Testis (tissue), 3 donors: ENCODE measurements around the gene ALDH3B2. TPM values are rescaled to one million over a fixed set of nuclear protein-coding genes. Genes with fewer than 3 reads are reported as not detected.

Experiments used
- DNase-seq: peaks from one replicate; pipeline ENCODE4 v3.0.0-alpha.2; 2019
- H3K27ac ChIP-seq, 2 donors: fragments of 200-600 bp; sonication (generic); one replicate each; pipeline ENCODE4 v1.5.1; 2019
- H3K27me3 ChIP-seq: fragments of 200-600 bp; sonication (generic); one replicate; pipeline ENCODE4 v1.5.1; 2019
- H3K36me3 ChIP-seq: fragments of 200-600 bp; sonication (generic); one replicate; pipeline ENCODE4 v1.5.1; 2017; ENCODE audit warnings: low read depth; ENCODE audit errors: missing control alignments
- H3K4me1 ChIP-seq: fragments of 200-600 bp; sonication (generic); one replicate; pipeline ENCODE4 v1.5.1; 2019
- H3K4me3 ChIP-seq, 2 donors: fragments of 200-600 bp; sonication (generic); one replicate each; pipeline ENCODE4 v1.5.1; 2017 to 2019
- H3K9me3 ChIP-seq: fragments of 200-600 bp; sonication (generic); one replicate; pipeline ENCODE4 v1.5.1; 2017
- CTCF ChIP-seq, 3 experiments: fragments of 450-650 bp in 2 of 3; fragments of 200-600 bp in 1 of 3; sonication (generic) in 1 of 3; IDR thresholded peaks; one replicate each; pipeline ENCODE4 v1.5.1; 2016 to 2019; ENCODE audit warnings: antibody characterized with exemption in 3 of 3, mild to moderate bottlenecking in 2 of 3, moderate library complexity in 1 of 3
- POLR2A ChIP-seq: fragments of 450-650 bp; IDR thresholded peaks from one replicate; pipeline ENCODE4 v1.6.1; 2017; ENCODE audit warnings: antibody characterized with exemption, mild to moderate bottlenecking, moderate library complexity
- WGBS, 2 donors: methylation state at CpG; one replicate each; pipeline ENCODE4 v1.1.5; 2018; 5-methylcytosine and 5-hydroxymethylcytosine counted together
- intact Hi-C: fragments of 100-400 bp; cut with DNase I; formaldehyde crosslinking; loops from one replicate; pipeline ENCODE4 v1.15.1; 2023; ENCODE audit warnings: low total_unique reads
- polyA plus RNA-seq: library from polyadenylated mRNA; stranded (reverse); fragments of 350-450 nt; fragmentation: Illumina TruSeq; extraction: RNeasy Lipid Tissue Mini Kit (QIAGEN cat#74804); gene quantifications from one replicate; pipeline ENCODE4 v1.2.3, GENCODE V29; 2014; ENCODE audit warnings: low read depth, low replicate concordance; ENCODE audit not compliant: insufficient read depth
- small RNA-seq, 2 donors: library from RNA; depleted of rRNA; stranded (forward); fragments of <200 nt; gene quantifications; one replicate each; pipeline ENCODE3, GENCODE V24; 2016
- total RNA-seq, 2 donors: library from RNA; depleted of rRNA; stranded (reverse); fragments of >200 nt; gene quantifications; one replicate each; pipeline ENCODE4 v1.2.3, GENCODE V29; 2016

The ALDH3B2 gene
- total and polyA plus RNA-seq, 3 donors from 2014 or later, result 0.19 TPM; not detected in 2

- Histone ChIP-seq H3K36me3 (no peaks in the 10 kb centered on the region), H3K4me1 (no peaks in the 10 kb centered on the region), H3K4me3 (no peak overlapping the region), H3K27me3 (no peaks in the 10 kb centered on the region), H3K27ac (no peak overlapping the region), H3K9me3 (no peaks in the 10 kb centered on the region)
- TF ChIP-seq CTCF (IDR thresholded peaks at IDR 0.05), result peak; percentile 35 to 62 (median 41)
- TF ChIP-seq POLR2A, result no peak
- intact Hi-C loops, result no loop called here
- no peak for DNase-seq
- WGBS, 2 donors, result 44 to 46% methylated on average over 7 to 23 of the region's 23 CpGs
Observed at GRCh38 chr11:67613960-67614715, 60.3 kb downstream of the ALDH3B2 start.

- Histone ChIP-seq H3K27ac (no peak overlapping the region), H3K9me3 (no peaks in the 10 kb centered on the region), H3K36me3 (no peaks in the 10 kb centered on the region), H3K4me1 (no peaks in the 10 kb centered on the region), H3K4me3 (no peak overlapping the region), H3K27me3 (no peaks in the 10 kb centered on the region)
- TF ChIP-seq CTCF (IDR thresholded peaks at IDR 0.05) (no peak), POLR2A (no peak)
- WGBS, 2 donors, result 81 to 93% methylated on average over 16 to 17 of the region's 17 CpGs
- no peak for DNase-seq
- intact Hi-C loops, result no loop called here
Observed at GRCh38 chr11:67613313-67613959, 61.0 kb downstream of the ALDH3B2 start.

GRCh38 chr11:67612751-67613150 lies 61.7 kb downstream of the ALDH3B2 start:
- intact Hi-C loops, result no loop called here
- 91 to 92% methylated on average over 9 to 13 of the region's 13 CpGs for WGBS, 2 donors
- Histone ChIP-seq H3K4me1 (peaks cover 3% of the 10 kb centered on the region), H3K27ac (no peak overlapping the region), H3K36me3 (no peaks in the 10 kb centered on the region), H3K4me3 (no peak overlapping the region), H3K27me3 (no peaks in the 10 kb centered on the region), H3K9me3 (no peaks in the 10 kb centered on the region)
- DNase-seq, result no peak
- TF ChIP-seq CTCF (IDR thresholded peaks at IDR 0.05) (no peak), POLR2A (no peak)

Small RNA genes lying within 50 kb of the gene (small RNA-seq; reads per million reads assigned to genes)
- gene RPL37P2, result 0 to 0.09 reads per million in 2 donors

Other genes starting within 250 kb of the ALDH3B2 start
- gene RPS6KB2, start 246.1 kb downstream of the ALDH3B2 start, total RNA-seq, result 10 to 100 TPM; 46.5 to 47.4 TPM
- gene RPS6KB2, start 246.1 kb downstream of the ALDH3B2 start, polyA plus RNA-seq, result 30.1 TPM
- gene PTPRCAP, start 236.9 kb downstream of the ALDH3B2 start, total RNA-seq, result 1 to 10 TPM; 3.1 to 5.2 TPM
- gene PTPRCAP, start 236.9 kb downstream of the ALDH3B2 start, polyA plus RNA-seq, result 5.6 TPM
- gene CORO1B, start 231.1 kb downstream of the ALDH3B2 start, total RNA-seq, result 10 to 100 TPM; 34.6 to 48.6 TPM
- 34.3 TPM for gene CORO1B, start 231.1 kb downstream of the ALDH3B2 start, polyA plus RNA-seq
- gene GPR152, start 221.9 kb downstream of the ALDH3B2 start, total RNA-seq, result not detected
- gene GPR152, start 221.9 kb downstream of the ALDH3B2 start, polyA plus RNA-seq, result not detected
- gene CABP4, start 219.3 kb downstream of the ALDH3B2 start, total RNA-seq, result 1 to 10 TPM in 1 of 2 donors, under 1 TPM in 1; 0.87 to 1.2 TPM
- gene CABP4, start 219.3 kb downstream of the ALDH3B2 start, polyA plus RNA-seq, result 0.98 TPM
- 100 to 1,000 TPM; 126 to 149 TPM for gene TMEM134, start 205.4 kb downstream of the ALDH3B2 start, total RNA-seq
- 97.5 TPM for gene TMEM134, start 205.4 kb downstream of the ALDH3B2 start, polyA plus RNA-seq
- gene AIP, start 191.6 kb downstream of the ALDH3B2 start, total RNA-seq, result 10 to 100 TPM; 34.6 to 61.7 TPM
- gene AIP, start 191.6 kb downstream of the ALDH3B2 start, polyA plus RNA-seq, result 60.7 TPM
- gene PITPNM1, start 169.3 kb downstream of the ALDH3B2 start, total RNA-seq, result 10 to 100 TPM; 15.5 to 23.5 TPM
- gene PITPNM1, start 169.3 kb downstream of the ALDH3B2 start, polyA plus RNA-seq, result 19.6 TPM
- gene CDK2AP2, start 166.5 kb downstream of the ALDH3B2 start, total RNA-seq, result 10 to 100 TPM; 26.4 to 38.0 TPM
- 20.9 TPM for gene CDK2AP2, start 166.5 kb downstream of the ALDH3B2 start, polyA plus RNA-seq
- not detected for gene CABP2, start 151.2 kb downstream of the ALDH3B2 start, total RNA-seq
- gene CABP2, start 151.2 kb downstream of the ALDH3B2 start, polyA plus RNA-seq, result not detected
- gene GSTP1, start 90.8 kb downstream of the ALDH3B2 start, total RNA-seq, result 100 to 1,000 TPM; 117 to 201 TPM
- gene GSTP1, start 90.8 kb downstream of the ALDH3B2 start, polyA plus RNA-seq, result 211 TPM
- gene NDUFV1, start 67.7 kb downstream of the ALDH3B2 start, total RNA-seq, result 100 to 1,000 TPM; 312 to 369 TPM
- 187 TPM for gene NDUFV1, start 67.7 kb downstream of the ALDH3B2 start, polyA plus RNA-seq
- 1 to 10 TPM; 6.2 to 7.0 TPM for gene NUDT8, start 44.7 kb downstream of the ALDH3B2 start, total RNA-seq
- gene NUDT8, start 44.7 kb downstream of the ALDH3B2 start, polyA plus RNA-seq, result 4.0 TPM
- gene TBX10, start 34.9 kb downstream of the ALDH3B2 start, total RNA-seq, result under 1 TPM in 1 of 2 donors, not detected in 1; 0.50 TPM
- gene TBX10, start 34.9 kb downstream of the ALDH3B2 start, polyA plus RNA-seq, result not detected
- gene ACY3, start 23.9 kb downstream of the ALDH3B2 start, total RNA-seq, result under 1 TPM in 1 of 2 donors, not detected in 1; 0.50 TPM
- gene ACY3, start 23.9 kb downstream of the ALDH3B2 start, polyA plus RNA-seq, result 0.66 TPM